ENCODE results near the gene TRAF3IP3. TPM values are rescaled to one million over a fixed set of nuclear protein-coding genes. Genes with fewer than 3 reads are reported as not detected.

TRAF3IP3 gene
- total and polyA plus RNA-seq, 2 experiments from 2014 or later, result 0.13 to 0.16 TPM

- H3K27ac ChIP-seq, result no peak overlapping the region
These were observed 11.2 kb downstream of the TRAF3IP3 start for GRCh38 chr1:209767096-209767495.

DNA sequence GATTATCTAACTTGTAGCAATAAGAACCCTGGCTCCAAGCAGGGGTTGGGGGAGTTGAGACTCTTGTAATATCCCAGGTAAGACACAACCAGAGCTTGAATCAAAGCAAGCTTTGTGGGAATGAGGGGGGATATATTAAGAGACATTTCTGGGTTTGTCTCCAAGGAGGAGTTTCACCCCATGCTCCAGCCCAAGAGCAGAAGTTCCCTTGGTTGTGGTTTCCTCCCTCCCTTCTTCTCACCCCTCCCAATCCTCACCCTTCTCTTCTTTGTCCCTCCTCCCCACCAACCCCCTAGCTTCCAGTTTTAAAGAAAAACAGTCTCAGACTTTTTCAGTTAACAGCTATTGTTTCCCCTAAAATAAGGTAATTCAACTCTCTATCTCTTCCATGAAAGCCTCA, 11.9 kb downstream of the TRAF3IP3 start:
- Histone ChIP-seq H4K20me1 (ENCODE audit: insufficient read depth, poor library complexity, severe bottlenecking) (no peaks in the 10 kb centered on the region), H3K4me3 (no peak overlapping the region), H3K4me1 (ENCODE audit: insufficient read depth) (peaks cover 5% of the 10 kb centered on the region), H3K27me3 (no peaks in the 10 kb centered on the region), H3K36me3 (replicated peaks; ENCODE audit: insufficient read depth, low read depth) (no peaks in the 10 kb centered on the region), H3K27ac (no peak overlapping the region), H3K9me3 (ENCODE audit: low read depth) (no peaks in the 10 kb centered on the region), H3K79me2 (no peaks in the 10 kb centered on the region), H3K4me2 (no peak overlapping the region), H2AFZ (no peak overlapping the region), H3K9me2 (replicated peaks; ENCODE audit: insufficient read depth) (no peaks in the 10 kb centered on the region)
- TF ChIP-seq CTCF (IDR thresholded peaks at IDR 0.05; ENCODE audit: poor library complexity), result no peak
- no peak for DNase-seq (ENCODE audit: low spot score)

More at GRCh38 chr1:209767096-209767495, 11.2 kb downstream of the TRAF3IP3 start:
- Histone ChIP-seq H3K4me3 (no peak overlapping the region), H3K36me3 (replicated peaks; ENCODE audit: insufficient read depth, low read depth) (no peaks in the 10 kb centered on the region), H3K79me2 (no peaks in the 10 kb centered on the region), H3K4me1 (ENCODE audit: insufficient read depth) (peaks cover 5% of the 10 kb centered on the region), H2AFZ (no peak overlapping the region), H3K4me2 (no peak overlapping the region), H3K27me3 (no peaks in the 10 kb centered on the region), H3K9me2 (replicated peaks; ENCODE audit: insufficient read depth) (no peaks in the 10 kb centered on the region), H4K20me1 (ENCODE audit: insufficient read depth, poor library complexity, severe bottlenecking) (no peaks in the 10 kb centered on the region), H3K9me3 (ENCODE audit: low read depth) (no peaks in the 10 kb centered on the region)
- DNase-seq (ENCODE audit: low spot score), result no peak
- no peak for TF ChIP-seq EZH2phosphoT487 (IDR thresholded peaks at IDR 0.05; ENCODE audit: low read depth, severe bottlenecking, unreplicated experiment)
- no peak for TF ChIP-seq EZH2 (IDR thresholded peaks at IDR 0.05; ENCODE audit: borderline replicate concordance)
- no peak for TF ChIP-seq CTCF (IDR thresholded peaks at IDR 0.05; ENCODE audit: poor library complexity)

DNA sequence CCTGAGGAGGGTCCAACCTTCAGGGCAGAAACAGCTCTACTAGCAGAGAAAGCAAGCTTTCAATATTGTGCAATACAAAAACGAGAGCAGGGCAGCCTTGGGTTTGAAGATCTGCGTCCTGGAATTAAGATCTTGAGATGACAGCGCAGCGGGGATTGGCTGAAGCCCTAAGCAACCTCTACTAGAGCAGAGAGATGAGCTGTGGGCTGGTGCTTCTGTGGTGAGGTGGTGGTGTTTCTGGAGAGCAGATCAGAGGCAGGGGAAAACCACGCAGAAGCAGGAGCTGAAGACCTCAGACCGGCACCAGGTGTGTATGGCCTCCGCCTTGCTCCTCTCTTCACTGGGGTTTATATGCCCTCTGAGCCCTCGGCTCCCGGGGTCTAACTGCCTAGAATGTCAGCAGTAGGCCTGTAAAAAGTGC, 12.5 kb downstream of the TRAF3IP3 start:
- H3K9me3 ChIP-seq (ENCODE audit: low read depth), result no peaks in the 10 kb centered on the region
- peaks cover 5% of the 10 kb centered on the region for H3K4me1 ChIP-seq (ENCODE audit: insufficient read depth)
- WGBS (ENCODE audit: low lambda C conversion rate, missing lambda C conversion rate), result 83% methylated on average over 9 of the region's 9 CpGs
- H3K27ac ChIP-seq, result no peak overlapping the region
- no peaks in the 10 kb centered on the region for H3K27me3 ChIP-seq
- TF ChIP-seq EZH2phosphoT487 (IDR thresholded peaks at IDR 0.05; ENCODE audit: low read depth, severe bottlenecking, unreplicated experiment) (no peak), EZH2 (IDR thresholded peaks at IDR 0.05; ENCODE audit: borderline replicate concordance) (no peak), CTCF (IDR thresholded peaks at IDR 0.05; ENCODE audit: poor library complexity) (no peak)
- H3K4me2 ChIP-seq, result no peak overlapping the region
- no peaks in the 10 kb centered on the region for H3K79me2 ChIP-seq
- DNase-seq (ENCODE audit: low spot score), result no peak
- H3K4me3 ChIP-seq, result no peak overlapping the region
- no peaks in the 10 kb centered on the region for H4K20me1 ChIP-seq (ENCODE audit: insufficient read depth, poor library complexity, severe bottlenecking)
- H2AFZ ChIP-seq, result no peak overlapping the region
- no peaks in the 10 kb centered on the region for H3K36me3 ChIP-seq (replicated peaks; ENCODE audit: insufficient read depth, low read depth)
- H3K9me2 ChIP-seq (replicated peaks; ENCODE audit: insufficient read depth), result no peaks in the 10 kb centered on the region

All from hepatocyte (in vitro differentiated cells).